ENCODE measurements around the gene ZBTB18.

ZBTB18 gene

DNA sequence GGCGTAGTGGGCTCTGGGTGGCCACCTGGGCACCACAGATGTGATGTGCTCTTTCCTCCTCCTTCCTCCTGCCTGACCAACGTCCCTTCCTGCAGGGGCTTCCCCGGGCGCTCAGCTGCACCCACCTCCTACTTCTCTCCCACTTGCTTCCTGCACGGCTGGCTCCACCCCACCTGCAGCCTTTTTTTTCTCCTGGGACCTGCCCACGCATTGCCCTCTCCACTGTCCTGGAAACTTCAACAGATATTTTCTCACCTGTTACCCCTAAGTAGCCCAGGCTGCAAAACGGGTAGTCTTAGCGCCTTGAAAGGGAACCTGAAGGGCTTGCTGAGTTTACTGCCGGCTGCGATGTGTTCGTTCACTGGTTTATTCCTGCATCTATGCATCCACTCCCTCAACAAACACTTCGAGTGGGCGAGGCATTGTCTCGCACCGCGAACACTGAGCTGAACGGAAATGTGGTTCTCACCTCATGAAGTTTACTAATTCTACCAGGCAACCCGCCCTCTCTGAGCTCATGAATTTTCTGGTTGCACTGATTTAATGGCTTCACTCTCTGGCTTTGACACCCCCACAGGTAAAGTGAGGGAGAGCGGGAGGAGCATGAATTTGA, 23.6 kb downstream of the ZBTB18 start:
- no peak for TF ChIP-seq CTCF (IDR thresholded peaks at IDR 0.05; ENCODE audit: extremely low read depth, insufficient read depth, missing control alignments)

DNA sequence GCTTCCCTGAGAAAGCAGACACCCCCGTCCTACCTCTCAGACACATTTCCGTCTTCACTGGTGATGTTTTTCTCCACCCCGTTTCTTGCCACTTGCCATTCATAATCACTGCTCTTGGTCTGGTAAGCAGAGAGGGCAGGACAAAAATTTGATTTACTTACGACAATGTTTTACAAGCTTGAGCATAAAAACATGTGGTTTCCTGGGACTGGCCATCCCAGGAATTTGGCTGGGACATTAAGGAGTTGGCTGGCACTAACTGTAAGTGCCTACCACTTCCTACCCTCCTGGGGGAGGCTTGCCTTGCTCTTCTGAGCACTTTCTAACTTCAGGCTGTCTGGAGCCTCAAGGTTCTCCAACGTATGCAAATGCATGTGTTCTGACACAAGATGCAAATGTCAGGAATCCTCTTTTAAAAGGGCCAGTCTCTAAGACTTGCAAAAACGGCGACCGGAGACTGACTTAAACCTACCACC, 24.2 kb downstream of the ZBTB18 start:
- no peak for TF ChIP-seq CTCF (IDR thresholded peaks at IDR 0.05; ENCODE audit: extremely low read depth, insufficient read depth, missing control alignments)
- in situ Hi-C loops (cut with MboI; ENCODE audit: low pct_unique_long_range_greater_than_20kb, low sequenced_read_pairs, unreplicated experiment): no loop called here
- DNase-seq (ENCODE audit: low spot score): no peak

More for the DNA sequence above, 23.6 kb downstream of the ZBTB18 start:
- DNase-seq (ENCODE audit: low spot score): peak; percentile 72
- in situ Hi-C loops (cut with MboI; ENCODE audit: low pct_unique_long_range_greater_than_20kb, low sequenced_read_pairs, unreplicated experiment): no loop called here

GRCh38 chr1:244076740-244077139, 25.7 kb downstream of the ZBTB18 start:
- no peak for DNase-seq (ENCODE audit: low spot score)
- in situ Hi-C loops (cut with MboI; ENCODE audit: low pct_unique_long_range_greater_than_20kb, low sequenced_read_pairs, unreplicated experiment): no loop called here
- TF ChIP-seq CTCF (IDR thresholded peaks at IDR 0.05; ENCODE audit: extremely low read depth, insufficient read depth, missing control alignments): no peak

GRCh38 chr1:244077473-244078220, 26.6 kb downstream of the ZBTB18 start:
- no peak for TF ChIP-seq CTCF (IDR thresholded peaks at IDR 0.05; ENCODE audit: extremely low read depth, insufficient read depth, missing control alignments)
- in situ Hi-C loops (cut with MboI; ENCODE audit: low pct_unique_long_range_greater_than_20kb, low sequenced_read_pairs, unreplicated experiment): no loop called here
- no peak for DNase-seq (ENCODE audit: low spot score)

DNA sequence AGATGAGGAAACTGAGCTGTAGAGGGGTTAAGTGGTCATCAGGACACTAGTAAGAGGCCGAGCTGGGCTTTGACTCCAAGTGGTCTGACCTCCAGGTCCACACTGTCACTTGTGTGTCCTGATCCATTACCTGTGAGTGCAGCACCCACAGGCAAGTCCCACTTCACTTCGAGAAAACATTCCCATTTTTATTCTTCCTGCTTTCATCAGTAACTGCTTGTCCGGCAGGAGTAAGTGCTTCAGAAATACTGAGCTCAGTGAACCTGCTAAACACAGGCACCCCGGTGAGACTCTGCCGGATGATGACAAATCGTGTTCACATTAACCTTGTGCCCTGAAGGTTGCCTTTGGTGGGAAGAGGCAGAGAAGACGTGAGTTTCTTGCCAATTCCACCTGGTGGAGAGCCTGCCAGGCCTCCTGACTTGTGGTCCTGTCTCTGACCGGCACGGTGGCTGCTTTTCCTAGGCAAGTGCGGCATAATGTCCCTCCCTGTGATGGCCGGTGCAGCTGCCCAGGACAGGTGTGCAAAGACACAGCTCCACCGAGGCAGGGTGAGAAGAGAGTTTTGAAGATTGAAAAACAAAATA, 29.4 kb downstream of the ZBTB18 start:
- no peak for DNase-seq (ENCODE audit: low spot score)
- in situ Hi-C loops (cut with MboI; ENCODE audit: low pct_unique_long_range_greater_than_20kb, low sequenced_read_pairs, unreplicated experiment): no loop called here

DNA sequence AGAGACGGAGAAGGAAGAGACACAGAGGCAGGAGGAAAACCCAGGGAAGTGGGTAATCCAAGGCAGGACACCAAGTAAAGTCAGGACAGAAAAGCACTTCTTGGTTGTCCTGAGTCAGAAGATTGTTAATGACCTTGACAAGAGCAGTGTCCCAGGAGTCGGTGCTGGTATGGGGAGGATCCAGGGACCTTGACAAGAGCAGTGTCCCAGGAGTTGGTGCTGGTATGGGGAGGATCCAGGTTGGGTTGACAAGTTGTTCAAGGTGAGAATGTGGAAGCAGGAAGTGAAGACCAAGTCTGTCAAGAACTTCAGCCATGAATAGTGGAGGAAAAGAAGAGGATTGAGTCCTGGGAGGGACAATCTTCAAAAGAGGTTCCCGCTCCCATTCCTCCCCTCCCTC, 31.9 kb downstream of the ZBTB18 start:
- in situ Hi-C loops (cut with MboI; ENCODE audit: low pct_unique_long_range_greater_than_20kb, low sequenced_read_pairs, unreplicated experiment): no loop called here
- no peak for TF ChIP-seq CTCF (IDR thresholded peaks at IDR 0.05; ENCODE audit: extremely low read depth, insufficient read depth, missing control alignments)
- no peak for DNase-seq (ENCODE audit: low spot score)

More for the DNA sequence above, 29.4 kb downstream of the ZBTB18 start:
- TF ChIP-seq CTCF (IDR thresholded peaks at IDR 0.05; ENCODE audit: extremely low read depth, insufficient read depth, missing control alignments): no peak
